ENCODE results near the gene SMPDL3B. TPM values are rescaled to one million over a fixed set of nuclear protein-coding genes. Genes with fewer than 3 reads are reported as not detected.

SMPDL3B gene
- total RNA-seq, 1 donor from 2014 or later = 20.1 TPM

GRCh38 chr1:27912429-27912828 lies 22.4 kb upstream of the SMPDL3B start:
- TF ChIP-seq CTCF (IDR thresholded peaks at IDR 0.05; ENCODE audit: insufficient read depth, low read length, poor library complexity, severe bottlenecking) = no peak
- H3K36me3 ChIP-seq (ENCODE audit: control insufficient read depth, insufficient read depth, low read length) = no peaks in the 10 kb centered on the region
- H3K27me3 ChIP-seq (ENCODE audit: control insufficient read depth, insufficient read depth, low read length) = no peaks in the 10 kb centered on the region
- no peak for DNase-seq (ENCODE audit: low read depth)
- H3K4me3 ChIP-seq (ENCODE audit: low read depth, low read length) = no peak overlapping the region

GRCh38 chr1:27915082-27915575 lies 19.7 kb upstream of the SMPDL3B start:
- no peak for DNase-seq (ENCODE audit: low read depth)
- Histone ChIP-seq H3K36me3 (ENCODE audit: control insufficient read depth, insufficient read depth, low read length) (no peaks in the 10 kb centered on the region), H3K27me3 (ENCODE audit: control insufficient read depth, insufficient read depth, low read length) (no peaks in the 10 kb centered on the region), H3K4me3 (ENCODE audit: low read depth, low read length) (no peak overlapping the region)
- TF ChIP-seq CTCF (IDR thresholded peaks at IDR 0.05; ENCODE audit: insufficient read depth, low read length, poor library complexity, severe bottlenecking) = no peak

GRCh38 chr1:27922272-27922671 lies 12.5 kb upstream of the SMPDL3B start:
- no peak overlapping the region for H3K4me3 ChIP-seq (ENCODE audit: low read depth, low read length)
- TF ChIP-seq CTCF (IDR thresholded peaks at IDR 0.05; ENCODE audit: insufficient read depth, low read length, poor library complexity, severe bottlenecking) = no peak
- no peaks in the 10 kb centered on the region for H3K27me3 ChIP-seq (ENCODE audit: control insufficient read depth, insufficient read depth, low read length)
- H3K36me3 ChIP-seq (ENCODE audit: control insufficient read depth, insufficient read depth, low read length) = no peaks in the 10 kb centered on the region
- no peak for DNase-seq (ENCODE audit: low read depth)

- no peak for DNase-seq (ENCODE audit: low read depth)
- Histone ChIP-seq H3K36me3 (ENCODE audit: control insufficient read depth, insufficient read depth, low read length) (no peaks in the 10 kb centered on the region), H3K27me3 (ENCODE audit: control insufficient read depth, insufficient read depth, low read length) (peaks cover 2% of the 10 kb centered on the region), H3K4me3 (ENCODE audit: low read depth, low read length) (no peak overlapping the region)
- TF ChIP-seq CTCF (IDR thresholded peaks at IDR 0.05; ENCODE audit: insufficient read depth, low read length, poor library complexity, severe bottlenecking) = no peak
Measured at GRCh38 chr1:27928216-27928954, 6.4 kb upstream of the SMPDL3B start.

GRCh38 chr1:27931184-27931583 lies 3.6 kb upstream of the SMPDL3B start:
- TF ChIP-seq CTCF (IDR thresholded peaks at IDR 0.05; ENCODE audit: insufficient read depth, low read length, poor library complexity, severe bottlenecking) = no peak
- peaks cover 2% of the 10 kb centered on the region for H3K27me3 ChIP-seq (ENCODE audit: control insufficient read depth, insufficient read depth, low read length)
- no peak overlapping the region for H3K4me3 ChIP-seq (ENCODE audit: low read depth, low read length)
- H3K36me3 ChIP-seq (ENCODE audit: control insufficient read depth, insufficient read depth, low read length) = no peaks in the 10 kb centered on the region
- no peak for DNase-seq (ENCODE audit: low read depth)

GRCh38 chr1:27931759-27932158 lies 3.0 kb upstream of the SMPDL3B start:
- H3K36me3 ChIP-seq (ENCODE audit: control insufficient read depth, insufficient read depth, low read length) = no peaks in the 10 kb centered on the region
- DNase-seq (ENCODE audit: low read depth) = no peak
- no peak for TF ChIP-seq CTCF (IDR thresholded peaks at IDR 0.05; ENCODE audit: insufficient read depth, low read length, poor library complexity, severe bottlenecking)
- peaks cover 2% of the 10 kb centered on the region for H3K27me3 ChIP-seq (ENCODE audit: control insufficient read depth, insufficient read depth, low read length)
- H3K4me3 ChIP-seq (ENCODE audit: low read depth, low read length) = no peak overlapping the region

All from kidney epithelial cell (primary cell).